Uterus (tissue), 4 donors: Measurements from ENCODE around the gene ARID1B. TPM values are rescaled to one million over a fixed set of nuclear protein-coding genes. Genes with fewer than 3 reads are reported as not detected.

Experiments used
- DNase-seq, 2 donors: peaks; one replicate each; pipeline ENCODE4 v3.0.0-alpha.2; 2019 to 2020
- H3K27ac ChIP-seq, 2 donors: fragments of 200-600 bp; sonication (generic); 1 replicate in 1 of 2; 2 replicates in 1 of 2; pipeline ENCODE4 v1.5.1; 2016 to 2018
- H3K27me3 ChIP-seq, 2 donors: fragments of 200-600 bp; sonication (generic); one replicate each; pipeline ENCODE4 v1.5.1; 2018 to 2019; ENCODE audit warnings: control low read depth in 1 of 2
- H3K36me3 ChIP-seq, 2 donors: fragments of 200-600 bp; sonication (generic); one replicate each; pipeline ENCODE4 v1.5.1; 2019; ENCODE audit warnings: control low read depth in 1 of 2
- H3K4me1 ChIP-seq, 2 donors: fragments of 200-600 bp; sonication (generic); one replicate each; pipeline ENCODE4 v1.5.1; 2018 to 2019; ENCODE audit warnings: control low read depth in 1 of 2
- H3K4me3 ChIP-seq, 2 donors: fragments of 200-600 bp; sonication (generic); 1 replicate in 1 of 2; 2 replicates in 1 of 2; pipeline ENCODE4 v1.5.1; 2018 to 2019; ENCODE audit warnings: mild to moderate bottlenecking in 1 of 2
- H3K9me3 ChIP-seq, 2 donors: fragments of 200-600 bp; sonication (generic); one replicate each; pipeline ENCODE4 v1.5.1; 2019; ENCODE audit warnings: control low read depth in 1 of 2
- CTCF ChIP-seq, 4 experiments: fragments of 200-600 bp in 2 of 4; fragments of 450-650 bp in 2 of 4; sonication (generic) in 2 of 4; IDR thresholded peaks; one replicate each; pipeline ENCODE4 v1.5.1; 2016 to 2019; ENCODE audit warnings: antibody characterized with exemption in 4 of 4, mild to moderate bottlenecking in 2 of 4, moderate library complexity in 1 of 4
- POLR2A ChIP-seq, 2 donors: fragments of 450-650 bp; IDR thresholded peaks; one replicate each; pipeline ENCODE4 v1.6.1; 2016; ENCODE audit warnings: antibody characterized with exemption in 2 of 2, mild to moderate bottlenecking in 1 of 2, moderate library complexity in 1 of 2
- intact Hi-C: fragments of 100-400 bp; cut with DNase I; formaldehyde crosslinking; loops from one replicate; pipeline ENCODE4 v1.15.1; 2023; ENCODE audit warnings: low total_unique reads
- total RNA-seq, 4 donors: library from RNA; depleted of rRNA in 3 of 4; stranded (reverse); fragments of >200 nt in 3 of 4; gene quantifications; one replicate each; pipeline versions ENCODE4 v1.1.0 to v1.2.4, GENCODE V29; 2014 to 2023
- donor health status: DM: yes; HTN: yes; CAD: no.

Gene ARID1B
- total RNA-seq, 4 donors from 2014 or later = 63.8 to 198 (median 125) TPM

GRCh38 chr6:157019115-157019641 lies 242.0 kb downstream of the ARID1B start:
- peak overlapping the region; percentile 97 to 99 for H3K27ac ChIP-seq
- no peaks in the 10 kb centered on the region for H3K9me3 ChIP-seq
- no peaks in the 10 kb centered on the region for H3K36me3 ChIP-seq
- DNase-seq = no peak
- intact Hi-C loops = no loop called here
- no peak overlapping the region for H3K4me3 ChIP-seq
- no peak for TF ChIP-seq POLR2A (IDR thresholded peaks at IDR 0.05)
- TF ChIP-seq CTCF (IDR thresholded peaks at IDR 0.05) = no peak
- H3K4me1 ChIP-seq = peaks cover 0 to 21% of the 10 kb centered on the region in 2 donors
- H3K27me3 ChIP-seq = no peaks in the 10 kb centered on the region

- Histone ChIP-seq H3K36me3 (no peaks in the 10 kb centered on the region), H3K4me3 (no peak overlapping the region), H3K27me3 (no peaks in the 10 kb centered on the region), H3K27ac (peak overlapping the region; percentile 97 to 99), H3K9me3 (no peaks in the 10 kb centered on the region), H3K4me1 (peaks cover 0 to 21% of the 10 kb centered on the region in 2 donors)
- intact Hi-C loops = loop anchor here (2.0 kb wide), 1 partner anchor 241 kb away; no protein-coding TSS in a partner anchor
- TF ChIP-seq CTCF (IDR thresholded peaks at IDR 0.05) = no peak
- TF ChIP-seq POLR2A (IDR thresholded peaks at IDR 0.05) = no peak
- no peak for DNase-seq
Observed at GRCh38 chr6:157019733-157020132, 242.6 kb downstream of the ARID1B start.

GRCh38 chr6:157020398-157020797 lies 243.2 kb downstream of the ARID1B start:
- no peaks in the 10 kb centered on the region for H3K27me3 ChIP-seq
- peak overlapping the region; percentile 73 to 88 for H3K4me3 ChIP-seq
- intact Hi-C loops = loop anchor here (2.0 kb wide), 1 partner anchor 242 kb away; no protein-coding TSS in a partner anchor
- H3K27ac ChIP-seq = peak overlapping the region; percentile 97 to 99
- peaks cover 0 to 21% of the 10 kb centered on the region in 2 donors for H3K4me1 ChIP-seq
- no peak for DNase-seq
- no peak for TF ChIP-seq POLR2A (IDR thresholded peaks at IDR 0.05)
- no peak for TF ChIP-seq CTCF (IDR thresholded peaks at IDR 0.05)
- H3K36me3 ChIP-seq = no peaks in the 10 kb centered on the region
- no peaks in the 10 kb centered on the region for H3K9me3 ChIP-seq

GRCh38 chr6:157020881-157021343 lies 243.7 kb downstream of the ARID1B start:
- Histone ChIP-seq H3K9me3 (no peaks in the 10 kb centered on the region), H3K4me3 (peak overlapping the region; percentile 73 to 88), H3K27me3 (no peaks in the 10 kb centered on the region), H3K27ac (peak overlapping the region; percentile 97 to 99), H3K4me1 (peaks cover 0 to 21% of the 10 kb centered on the region in 2 donors), H3K36me3 (no peaks in the 10 kb centered on the region)
- TF ChIP-seq POLR2A (IDR thresholded peaks at IDR 0.05) (no peak), CTCF (IDR thresholded peaks at IDR 0.05) (no peak)
- intact Hi-C loops = loop anchor here (2.0 kb wide), 1 partner anchor 242 kb away; no protein-coding TSS in a partner anchor
- DNase-seq = peak in 1 of 2 donors; percentile 60

GRCh38 chr6:157021344-157021992 lies 244.3 kb downstream of the ARID1B start:
- H3K4me1 ChIP-seq = peaks cover 0 to 21% of the 10 kb centered on the region in 2 donors
- intact Hi-C loops = loop anchor here (2.0 kb wide), 1 partner anchor 243 kb away; no protein-coding TSS in a partner anchor

More at GRCh38 chr6:157021344-157021992, 244.3 kb downstream of the ARID1B start:
- TF ChIP-seq CTCF (IDR thresholded peaks at IDR 0.05) (peak in 3 of 4 experiments; percentile 23 to 49 (median 47)), POLR2A (IDR thresholded peaks at IDR 0.05) (peak; percentile 96)
- no peaks in the 10 kb centered on the region for H3K36me3 ChIP-seq
- DNase-seq = peak; percentile 90 to 92
- peak overlapping the region; percentile 97 to 99 for H3K27ac ChIP-seq
- no peaks in the 10 kb centered on the region for H3K27me3 ChIP-seq
- no peaks in the 10 kb centered on the region for H3K9me3 ChIP-seq
- peak overlapping the region; percentile 73 to 88 for H3K4me3 ChIP-seq
